Stimulated activated CD8-positive, alpha-beta memory T cell treated with anti-CD3 and anti-CD28 coated beads, Interleukin-12 subunit alpha, Interleukin-12 subunit beta, amount 100 ng/mL, for 1 hour (primary cell): ENCODE measurements around the gene DNAI2.
"Not testable (repeated sequence)": the region's sequence is repeated elsewhere in the genome, so short reads cannot be mapped to it uniquely, and the experiment has no call there.

Experiments used
- DNase-seq: peaks from one replicate; pipeline ENCODE4 v3.0.0-alpha.2; 2020; ENCODE audit warnings: low read depth

The DNAI2 gene

GRCh38 chr17:74245145-74245831, 28.7 kb upstream of the DNAI2 start:
- DNase-seq: no peak

DNA sequence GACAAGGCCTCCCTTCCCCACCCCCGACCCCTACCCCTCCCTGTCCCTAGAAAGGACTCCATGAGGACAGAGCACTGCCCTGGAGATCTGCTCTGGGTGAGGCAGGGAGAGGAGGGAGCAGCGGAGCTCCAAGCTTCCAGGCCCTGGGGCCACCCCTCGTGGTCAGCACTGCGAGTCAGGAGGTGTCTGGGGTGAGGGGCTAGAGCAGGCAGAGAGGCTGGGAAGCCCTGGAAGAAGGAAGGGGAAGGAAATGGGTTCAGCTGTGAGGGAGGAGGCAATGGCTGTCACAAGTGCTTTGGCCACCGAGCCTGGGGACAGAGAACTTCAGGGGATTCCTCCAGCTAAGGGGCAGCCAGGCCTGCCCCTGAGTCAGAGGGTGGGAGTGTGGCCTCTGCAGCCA, 28.2 kb upstream of the DNAI2 start:
- DNase-seq: no peak

DNA sequence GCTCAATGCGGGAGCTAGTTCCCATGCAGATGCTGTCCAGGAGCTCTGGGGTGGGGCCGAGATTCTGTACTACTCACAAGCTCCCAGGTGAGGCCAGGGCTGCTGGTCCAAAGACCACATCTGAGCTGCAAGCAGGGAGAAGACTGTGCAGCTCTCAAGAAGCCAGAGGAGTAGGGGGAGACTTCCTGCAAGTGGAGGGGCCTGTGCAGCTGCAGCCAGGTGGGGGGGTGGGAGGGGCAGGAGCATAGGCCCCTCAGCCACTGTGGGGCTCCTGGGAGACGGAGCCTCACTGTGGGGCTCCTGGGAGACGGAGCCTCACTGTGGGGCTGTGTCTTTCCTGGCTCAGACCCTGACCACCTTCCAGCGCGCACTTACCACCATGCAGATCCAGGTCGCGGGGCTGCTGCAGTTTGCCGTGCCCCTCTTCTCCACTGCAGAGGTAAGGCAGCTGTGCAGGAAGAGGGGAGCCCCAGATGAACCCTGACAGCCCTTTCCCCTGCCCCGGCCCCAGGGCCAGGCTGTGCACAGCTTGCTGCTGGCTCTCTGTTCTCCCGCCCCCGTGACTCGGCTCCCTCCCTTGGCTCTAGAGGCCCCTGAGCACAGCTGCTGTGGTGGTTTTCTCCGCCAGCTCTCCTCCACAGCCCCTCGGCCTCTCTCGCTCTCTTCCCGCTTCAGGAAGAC, 24.3 kb upstream of the DNAI2 start:
- DNase-seq: no peak

GRCh38 chr17:74250324-74250995, 23.6 kb upstream of the DNAI2 start:
- no peak for DNase-seq

DNA sequence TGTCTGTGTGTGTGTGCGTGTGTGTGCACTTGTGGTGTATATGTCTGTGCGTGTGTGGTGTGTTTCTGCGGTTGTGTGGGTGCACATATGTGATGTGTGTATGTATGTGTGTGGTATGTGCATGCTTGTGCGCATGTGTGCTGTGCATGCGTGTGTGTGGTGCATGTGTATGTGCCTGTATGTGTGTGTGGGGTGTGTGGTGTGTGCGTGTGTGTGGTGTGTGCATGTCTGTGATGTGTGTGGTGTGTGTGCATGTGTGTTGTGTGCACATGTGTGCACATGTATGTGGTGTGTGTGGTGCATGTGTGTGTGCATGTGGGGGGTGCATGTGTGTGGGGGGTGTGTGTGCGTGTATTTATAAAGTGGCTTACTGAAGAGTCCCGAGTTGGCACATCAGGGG, 23.0 kb upstream of the DNAI2 start:
- no peak for DNase-seq

DNA sequence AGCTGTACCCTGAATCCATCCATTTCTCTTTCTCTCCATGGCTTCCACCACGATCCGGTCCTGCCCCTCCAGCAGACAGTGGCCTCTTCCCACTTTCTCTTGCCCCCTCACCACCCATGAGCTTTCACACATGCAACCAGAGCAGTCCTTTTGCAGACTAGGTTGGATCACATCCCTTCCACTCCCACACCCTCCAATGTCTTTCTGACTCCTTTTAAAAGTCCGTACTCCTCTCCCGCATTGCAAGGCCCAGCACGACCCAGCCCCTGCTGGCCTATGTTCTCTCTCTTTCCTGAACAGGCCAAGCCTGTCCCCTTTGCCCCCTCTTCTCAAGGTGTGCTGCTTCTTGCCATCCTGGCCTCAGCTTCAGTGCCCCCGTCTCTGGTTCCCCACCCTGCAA, 22.5 kb upstream of the DNAI2 start:
- DNase-seq: no peak

GRCh38 chr17:74252211-74252610, 21.8 kb upstream of the DNAI2 start:
- DNase-seq: no peak

DNA sequence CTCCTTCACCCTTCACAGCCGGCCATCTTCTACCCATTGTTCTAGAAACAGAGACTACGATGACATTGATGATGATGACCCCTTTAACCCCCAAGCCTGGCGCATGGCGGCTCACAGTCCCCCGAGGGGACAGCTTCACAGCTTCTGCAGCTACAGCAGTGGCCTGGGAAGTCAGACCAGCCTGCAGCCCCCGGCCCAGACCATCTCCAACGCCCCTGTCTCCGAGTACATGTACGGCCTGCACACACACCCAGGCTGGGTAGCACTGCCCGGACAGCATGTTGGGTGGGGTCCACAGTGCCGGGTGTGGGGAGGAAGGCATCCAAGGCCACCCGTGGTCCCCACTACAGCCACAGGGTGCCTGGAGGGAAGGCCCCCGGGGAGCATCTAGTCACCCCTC, 21.0 kb upstream of the DNAI2 start:
- no peak for DNase-seq

DNA sequence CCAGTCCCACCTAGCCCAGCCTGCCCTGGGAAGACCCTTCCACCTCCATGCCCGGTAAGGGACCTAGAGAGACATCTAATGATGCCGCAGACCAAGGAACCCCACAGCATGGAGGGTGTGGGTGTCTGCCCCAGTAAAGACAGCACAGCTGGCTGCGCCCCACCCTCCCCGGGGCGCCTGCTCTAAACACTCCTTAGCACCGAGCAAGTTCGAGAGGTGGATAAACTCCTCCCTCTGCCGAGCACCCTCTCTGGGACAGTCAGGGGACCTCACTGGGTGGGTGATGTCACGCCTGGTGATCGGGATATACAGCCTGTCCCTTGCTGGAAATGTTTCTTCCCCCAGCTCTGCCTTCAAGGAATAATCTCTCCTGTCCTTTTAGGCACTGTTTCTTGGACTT, 16.7 kb upstream of the DNAI2 start:
- DNase-seq: no peak

DNA sequence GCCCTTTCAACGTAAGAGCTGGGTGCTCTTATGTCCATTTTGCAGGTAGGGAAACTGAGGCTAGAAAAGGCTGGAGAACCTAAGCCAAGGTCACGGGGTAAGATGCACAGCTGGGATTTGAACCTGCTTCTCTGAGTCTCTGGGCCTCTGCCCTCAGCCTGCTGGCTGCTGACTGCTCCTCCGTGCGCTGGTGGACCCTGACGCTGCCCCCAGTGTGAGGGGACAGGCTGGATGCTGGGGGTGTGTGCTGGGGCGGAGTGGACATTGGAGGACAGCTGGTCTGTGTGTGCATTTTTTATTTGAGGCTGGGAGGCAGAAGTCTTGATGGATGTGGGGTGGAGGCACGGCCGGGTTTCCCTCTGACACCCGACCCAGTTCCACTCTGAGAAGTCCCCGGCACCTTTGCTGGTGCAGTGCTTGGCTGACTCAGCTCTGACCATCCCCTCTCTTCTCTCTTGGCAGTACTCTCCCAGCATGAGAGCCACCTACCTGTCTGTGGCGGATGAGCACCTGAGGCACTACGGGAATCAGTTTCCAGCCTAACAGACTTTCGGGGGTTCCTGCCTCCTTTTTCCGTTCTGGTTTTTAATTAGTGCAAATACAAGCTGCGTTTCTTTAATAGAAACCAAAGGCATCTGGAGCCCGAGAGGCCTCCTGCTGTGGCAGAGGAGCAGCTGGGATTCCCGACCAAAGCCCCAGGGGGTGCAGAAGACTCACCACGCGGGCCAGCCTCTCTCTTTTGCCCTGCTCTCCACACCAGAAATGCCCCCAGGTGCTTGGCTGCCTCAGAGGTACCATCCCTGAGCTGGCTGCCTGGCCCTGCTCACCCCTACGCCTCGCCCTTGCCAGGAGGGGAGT, 14.1 kb upstream of the DNAI2 start:
- DNase-seq: no peak

DNA sequence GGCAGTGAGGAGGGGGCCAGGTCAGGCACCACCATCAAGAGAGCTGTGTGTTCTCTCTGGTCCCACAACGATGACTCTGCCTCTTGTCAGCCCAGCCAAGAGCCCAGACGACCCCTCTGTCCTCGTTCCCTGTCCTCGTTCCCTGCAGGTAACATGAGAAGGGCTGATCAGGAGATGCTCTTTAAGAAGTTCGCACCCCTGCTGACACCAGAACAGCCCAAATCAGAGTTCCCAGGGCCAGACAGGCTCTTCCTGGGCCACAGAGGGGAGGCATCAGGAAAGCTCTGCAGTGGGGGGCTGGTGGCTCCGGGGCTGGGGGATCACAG, 13.5 kb upstream of the DNAI2 start:
- no peak for DNase-seq

- no peak for DNase-seq
Observed at GRCh38 chr17:74262601-74263000, 11.4 kb upstream of the DNAI2 start.

GRCh38 chr17:74267054-74267453, 7.0 kb upstream of the DNAI2 start:
- not testable (repeated sequence) for DNase-seq

DNA sequence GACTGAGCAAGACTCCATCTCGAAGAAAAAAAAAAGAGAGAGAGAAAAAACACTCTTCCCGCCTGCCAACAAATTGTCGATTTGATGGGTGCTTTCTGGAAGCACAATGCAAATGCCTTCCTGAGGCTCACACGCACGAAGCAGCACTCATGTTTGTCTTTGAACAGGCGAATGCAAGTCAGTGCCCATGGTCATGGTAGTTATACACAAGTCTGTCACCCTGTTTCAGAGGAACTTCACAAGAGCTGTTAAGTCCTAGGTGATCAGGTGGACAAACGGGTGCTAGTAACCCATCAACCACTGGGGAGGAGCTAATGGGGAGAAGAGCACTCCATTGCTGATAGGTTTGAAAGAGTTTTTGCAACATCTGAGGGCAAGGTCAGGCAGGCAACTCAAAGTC, 6.5 kb upstream of the DNAI2 start:
- DNase-seq: no peak

- DNase-seq: no peak
Observed at GRCh38 chr17:74267987-74268499, 6.0 kb upstream of the DNAI2 start.

DNA sequence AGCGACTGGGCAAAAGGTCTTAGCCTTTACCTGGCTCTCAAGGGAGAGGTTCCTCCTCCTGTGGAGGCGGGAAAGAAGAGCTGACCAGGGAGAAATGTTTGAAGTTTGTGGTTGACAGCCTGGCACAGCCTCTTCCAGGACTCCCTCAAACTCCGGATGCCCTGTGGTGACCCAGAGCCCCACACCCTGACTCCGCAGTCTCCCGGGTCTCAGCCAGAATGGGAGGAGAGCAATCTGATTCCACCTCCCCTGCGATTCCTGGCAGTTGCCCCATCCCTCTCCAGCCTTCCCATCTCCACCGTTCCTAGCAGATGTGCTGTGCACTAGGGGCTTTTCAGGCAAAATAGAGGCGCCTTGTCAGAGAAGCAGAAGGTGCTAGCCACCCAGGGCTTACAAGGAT, 5.5 kb upstream of the DNAI2 start:
- DNase-seq: no peak

DNA sequence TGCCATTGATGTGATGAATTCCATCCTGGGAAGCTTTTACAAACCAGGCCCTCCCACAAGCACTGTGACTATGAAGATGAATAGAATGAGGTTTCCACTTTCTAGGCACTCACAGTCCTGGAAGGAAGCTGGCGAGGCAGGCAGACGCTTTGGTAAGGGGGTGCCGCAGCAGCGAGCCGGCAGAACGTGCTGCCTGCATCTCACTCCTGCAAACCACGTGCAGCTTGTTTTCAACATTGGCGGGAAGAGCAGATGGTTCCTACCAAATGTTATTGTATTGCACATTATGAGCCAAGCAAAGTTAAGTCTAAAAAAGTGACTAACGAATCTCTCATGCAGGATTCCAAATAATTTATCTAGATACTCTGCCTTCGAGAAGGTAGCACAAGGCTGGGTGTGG, 3.7 kb upstream of the DNAI2 start:
- DNase-seq: no peak

- DNase-seq: no peak
Observed at GRCh38 chr17:74271281-74271680, 2.8 kb upstream of the DNAI2 start.

DNA sequence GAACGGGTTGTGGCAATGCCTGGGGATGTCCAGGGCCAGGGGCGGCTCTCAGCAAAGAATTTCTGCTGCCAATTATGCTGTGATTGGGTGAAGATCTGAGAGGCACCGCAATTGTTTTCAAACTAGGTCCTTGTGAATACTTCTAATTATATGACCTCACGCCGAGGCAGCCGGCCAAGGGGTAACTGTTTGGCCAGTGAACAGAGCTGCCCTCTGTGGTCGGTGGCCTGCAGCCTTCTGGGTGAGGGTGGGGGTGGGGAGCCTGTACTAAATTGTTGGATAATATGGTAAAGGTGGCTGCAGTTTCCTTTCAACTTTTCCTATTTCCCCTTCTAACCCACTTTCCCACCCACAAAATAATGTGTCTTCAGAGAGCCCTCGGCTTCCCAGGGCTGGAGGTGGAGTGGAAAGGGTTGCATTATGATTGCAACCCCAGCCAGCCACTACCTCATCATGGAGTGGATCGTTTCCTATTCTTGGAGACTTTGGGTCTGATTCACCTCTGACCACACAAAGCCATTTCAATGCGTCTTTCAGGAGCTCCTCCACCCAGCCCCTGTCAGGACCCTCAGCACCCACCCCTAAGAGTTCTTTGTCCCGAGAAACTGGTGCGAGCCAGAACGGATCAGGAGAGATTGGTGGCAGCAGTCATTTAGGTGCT, 2.0 kb upstream of the DNAI2 start:
- DNase-seq: no peak

GRCh38 chr17:74272731-74273201, 1.3 kb upstream of the DNAI2 start:
- no peak for DNase-seq

DNA sequence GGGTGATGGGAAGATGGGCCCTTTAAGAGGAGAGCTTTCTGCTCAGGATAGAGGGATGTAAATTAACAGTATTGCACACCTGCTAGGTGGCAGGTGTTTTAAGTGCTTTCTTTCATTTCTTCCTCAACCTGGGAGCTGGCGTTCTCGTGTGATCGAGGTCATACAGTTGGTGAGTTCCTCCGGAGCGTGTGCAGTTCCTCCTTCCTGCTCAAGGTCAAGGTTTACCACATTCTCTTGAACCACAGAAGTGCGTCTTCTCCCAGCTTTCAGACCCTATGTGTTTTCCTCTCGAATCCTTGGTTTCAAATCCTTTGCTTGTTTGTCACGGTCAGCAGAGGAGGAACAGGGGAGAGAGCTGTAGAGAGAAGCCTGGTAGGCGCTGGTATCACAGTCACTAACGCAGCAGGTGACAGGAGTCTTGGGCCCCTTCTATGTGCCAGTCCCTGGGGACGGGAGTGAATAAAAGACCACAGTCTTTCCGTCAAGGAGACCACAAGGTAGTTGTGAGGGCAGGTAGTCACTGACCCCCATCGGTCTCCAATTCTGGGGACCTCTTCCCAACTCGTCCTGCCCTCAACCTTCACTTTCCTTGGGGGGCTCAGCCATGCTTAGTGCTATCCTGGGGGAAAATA, 791 bp downstream of the DNAI2 start:
- DNase-seq: no peak
